Sigmoid colon (tissue), 4 donors: ENCODE results near the gene TSPAN14.

ENCODE experiments used
- CTCF ChIP-seq, 4 experiments: fragments of 450-650 bp in 3 of 4; fragments of 200-600 bp in 1 of 4; IDR thresholded peaks; one replicate each; pipeline ENCODE4 v1.5.1; 2016 to 2019; ENCODE audit warnings: antibody characterized with exemption in 4 of 4, mild to moderate bottlenecking in 3 of 4, moderate library complexity in 2 of 4
- POLR2A ChIP-seq, 2 donors: fragments of 450-650 bp; IDR thresholded peaks; one replicate each; pipeline ENCODE4 v1.6.1; 2016; ENCODE audit warnings: antibody characterized with exemption in 2 of 2, mild to moderate bottlenecking in 2 of 2, moderate library complexity in 2 of 2
- POLR2AphosphoS5 ChIP-seq, 4 donors: sonication (generic); formaldehyde crosslinking; IDR thresholded peaks; one replicate each; pipeline ENCODE4 v1.6.1; 2017; ENCODE audit warnings: antibody characterized with exemption in 4 of 4

- TF ChIP-seq CTCF (IDR thresholded peaks at IDR 0.05) (no peak), POLR2A (IDR thresholded peaks at IDR 0.05) (no peak), POLR2AphosphoS5 (IDR thresholded peaks at IDR 0.05) (no peak)
Observed at GRCh38 chr10:80473692-80474596, 19.8 kb downstream of the TSPAN14 start.
